H1 (cell line): ENCODE data around the gene SLC52A3. TPM values are rescaled to one million over a fixed set of nuclear protein-coding genes. Genes with fewer than 3 reads are reported as not detected.

ENCODE experiments used
- CEBPB ChIP-seq: IDR thresholded peaks from 2 replicates; pipeline ENCODE4 v1.6.1; 2012; ENCODE audit warnings: low read depth, low read length
- CTBP2 ChIP-seq: IDR thresholded peaks from 2 replicates; pipeline ENCODE4 v1.7.0; 2011; ENCODE audit warnings: borderline replicate concordance, mild to moderate bottlenecking, moderate library complexity, mixed read lengths, low read length; ENCODE audit not compliant: insufficient read depth, insufficient read length
- EZH2 ChIP-seq: fragments of 200-600 bp; sonication (generic); IDR thresholded peaks from 2 replicates; pipeline ENCODE4 v1.7.1; 2012; ENCODE audit warnings: low read depth, mild to moderate bottlenecking, moderate library complexity, low read length, inconsistent platforms; ENCODE audit not compliant: severe bottlenecking
- FOSL1 ChIP-seq: IDR thresholded peaks from 2 replicates; pipeline ENCODE4 v1.6.1; 2011; ENCODE audit warnings: mild to moderate bottlenecking, low read depth, low read length, moderate library complexity; ENCODE audit not compliant: insufficient read depth
- KDM1A ChIP-seq: fragments of 200-600, 300-600 bp; sonication (generic); IDR thresholded peaks from 2 replicates; pipeline ENCODE4 v1.7.1; 2016; ENCODE audit warnings: mild to moderate bottlenecking, low read length, borderline replicate concordance
- MAFK ChIP-seq: IDR thresholded peaks from 2 replicates; pipeline ENCODE4 v1.6.1; 2012; ENCODE audit warnings: low read depth, mild to moderate bottlenecking, improper control_type of control experiment, low read length
- RBBP5 ChIP-seq: IDR thresholded peaks from 2 replicates; pipeline ENCODE4 v1.7.1; 2012; ENCODE audit warnings: low read depth, mild to moderate bottlenecking, inconsistent platforms, low read length, moderate library complexity, borderline replicate concordance
- SRF ChIP-seq: IDR thresholded peaks from 2 replicates; pipeline ENCODE4 v1.6.1; 2011; ENCODE audit warnings: mild to moderate bottlenecking, low read depth, low read length, moderate library complexity
- TBP ChIP-seq: IDR thresholded peaks from 2 replicates; pipeline ENCODE4 v1.6.1; 2011; ENCODE audit warnings: low read depth, low read length, improper control_type of control experiment
- polyA plus RNA-seq, 7 experiments: library from polyadenylated mRNA; depleted of rRNA in 3 of 7; stranded (reverse) in 5 of 7; unstranded in 2 of 7; fragments of >200 nt in 5 of 7; fragments of 200-250 nt in 2 of 7; gene quantifications; 1 replicate in 5 of 7; 2 replicates in 1 of 7; 4 replicates in 1 of 7; pipeline versions ENCODE4 v1.2.1 to v1.2.3, GENCODE V29; 2011 to 2013; ENCODE audit warnings: missing spikeins in 2 of 7, mixed read lengths in 2 of 7
- total RNA-seq: library from RNA; stranded (reverse); fragmentation: NEBNext Ultra II Directional; extraction: Animal tissue kit (Norgen Biotek cat#: 25700); gene quantifications from 2 replicates; pipeline ENCODE4 v1.2.1, GENCODE V29; 2021
- TF ChIP-seq, protein P1 (sequence below): IDR thresholded peaks from 2 replicates; pipeline ENCODE4 v1.6.1; 2012; ENCODE audit warnings: inconsistent platforms

SLC52A3 gene
- total and polyA plus RNA-seq, 2 of the 8 experiments (the other 6 are each of a cell fraction or from before 2014, with no cell fraction given) = 2.3 to 4.2 TPM

GRCh38 chr20:717832-718231 is 50.5 kb downstream of the SLC52A3 start (continued):
- TF ChIP-seq RBBP5 (no peak), MAFK (no peak), KDM1A (no peak), CTBP2 (no peak), TBP (no peak), SRF (no peak), CEBPB (no peak), FOSL1 (no peak), EZH2 (no peak)
- TF ChIP-seq, protein P1, sequence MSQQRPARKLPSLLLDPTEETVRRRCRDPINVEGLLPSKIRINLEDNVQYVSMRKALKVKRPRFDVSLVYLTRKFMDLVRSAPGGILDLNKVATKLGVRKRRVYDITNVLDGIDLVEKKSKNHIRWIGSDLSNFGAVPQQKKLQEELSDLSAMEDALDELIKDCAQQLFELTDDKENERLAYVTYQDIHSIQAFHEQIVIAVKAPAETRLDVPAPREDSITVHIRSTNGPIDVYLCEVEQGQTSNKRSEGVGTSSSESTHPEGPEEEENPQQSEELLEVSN = no peak
